K562 (cell line): Measurements from ENCODE around the gene MMP2. TPM values are rescaled to one million over a fixed set of nuclear protein-coding genes. Genes with fewer than 3 reads are reported as not detected.

Experiments
- ATAC-seq: fragments of 200-7000 bp; cut with Tn5 transposase; 3 replicates; pipeline ENCODE4 v1.9.1; 2020; ENCODE audit warnings: moderate library complexity
- BruUV-seq: library from RNA; stranded (reverse); fragments of 400-500 nt; replicated peaks from 2 replicates; lab custom pipeline; 2021; lab: Mats Ljungman, UMichigan
- CTCF ChIA-PET: fragments of 300-600 bp; formaldehyde crosslinking; extraction: SDS; loops from one replicate; lab custom pipeline; 2021; ENCODE audit warnings: low intra/inter-chr PET ratio; lab: Yijun Ruan, JAX
- POLR2A ChIA-PET: fragments of 300-600, 350-650 bp; sonication (Branson Sonifier 250); formaldehyde crosslinking; extraction: SDS; loops from one replicate; lab custom pipeline; 2021; ENCODE audit warnings: antibody characterized with exemption, inconsistent platforms; lab: Yijun Ruan, JAX
- DNase-seq, 4 experiments: peaks; one replicate each; pipeline versions ENCODE4 v3.0.0 to v3.0.0-alpha.2; 2011 to 2018; ENCODE audit warnings: low spot score in 3 of 4, mixed read lengths in 3 of 4; ENCODE audit errors: extremely low read depth in 1 of 4
- FAIRE-seq: peaks from 2 replicates; lab custom pipeline; 2011; peaks lifted over from hg19 to GRCh38; lab: Jason Lieb, UNC
- H2AFZ ChIP-seq: 2 replicates; pipeline ENCODE4 v1.6.0; 2011; ENCODE audit warnings: low read depth, low read length, control low read depth, inconsistent platforms
- H3K27ac ChIP-seq: fragments of 200-600 bp; 3 replicates; pipeline ENCODE4 v1.8.0; 2011; ENCODE audit warnings: low read depth, mild to moderate bottlenecking, control low read depth, inconsistent platforms, low read length, moderate library complexity, mixed read lengths; ENCODE audit errors: extremely low read depth
- H3K27me3 ChIP-seq, 2 experiments: fragments of 300-600 bp in 1 of 2; 2 replicates in 1 of 2; 3 replicates in 1 of 2; pipeline versions ENCODE4 v1.6.0 to v1.8.0; 2011; ENCODE audit warnings: inconsistent platforms in 2 of 2, low read length in 2 of 2, mild to moderate bottlenecking in 1 of 2, mixed read lengths in 1 of 2, moderate library complexity in 1 of 2; ENCODE audit not compliant: control insufficient read depth in 2 of 2, insufficient read depth in 2 of 2
- H3K36me3 ChIP-seq: fragments of 300-600 bp; 3 replicates; pipeline ENCODE4 v1.8.0; 2011; ENCODE audit warnings: mild to moderate bottlenecking, low read length, inconsistent platforms; ENCODE audit not compliant: control insufficient read depth, insufficient read depth
- H3K4me1 ChIP-seq, 2 experiments: fragments of 200-600 bp in 1 of 2; replicated peaks in 1 of 2; 2 replicates in 1 of 2; 3 replicates in 1 of 2; pipeline versions ENCODE4 v1.5.1 to v1.8.0; 2011; ENCODE audit warnings: inconsistent platforms in 2 of 2, low read length in 2 of 2, mild to moderate bottlenecking in 1 of 2, mixed read lengths in 1 of 2, moderate library complexity in 1 of 2; ENCODE audit not compliant: control insufficient read depth in 2 of 2, insufficient read depth in 2 of 2
- H3K4me2 ChIP-seq: 2 replicates; pipeline ENCODE4 v1.6.1; 2011; ENCODE audit warnings: low read length, control low read depth, inconsistent platforms, mixed read lengths; ENCODE audit not compliant: insufficient read depth
- H3K4me3 ChIP-seq: fragments of 200-600 bp; sonication (generic), shearing (Covaris generic); 2 replicates; pipeline ENCODE4 v1.5.1; 2016; ENCODE audit warnings: control low read depth, inconsistent platforms
- H3K79me2 ChIP-seq: fragments of 200-600 bp; 3 replicates; pipeline ENCODE4 v1.8.0; 2011; ENCODE audit warnings: low read length, inconsistent platforms; ENCODE audit not compliant: control insufficient read depth, insufficient read depth
- H3K9ac ChIP-seq, 2 experiments: 2 replicates each; pipeline versions ENCODE4 v1.6.0 to v1.6.1; 2011; ENCODE audit warnings: low read depth in 2 of 2, low read length in 2 of 2, control low read depth in 1 of 2, inconsistent platforms in 1 of 2, mild to moderate bottlenecking in 1 of 2, mixed read lengths in 1 of 2; ENCODE audit not compliant: insufficient read depth in 1 of 2
- H3K9me1 ChIP-seq: one replicate; pipeline ENCODE4 v1.6.0; 2011; ENCODE audit warnings: inconsistent platforms, mild to moderate bottlenecking, low read length, moderate library complexity; ENCODE audit not compliant: control insufficient read depth, insufficient read depth
- H3K9me3 ChIP-seq: replicated peaks from 2 replicates; pipeline ENCODE4 v1.5.1; 2011; ENCODE audit warnings: low read depth, low read length, inconsistent platforms; ENCODE audit not compliant: control insufficient read depth, insufficient read depth
- H4K20me1 ChIP-seq: replicated peaks from 2 replicates; pipeline ENCODE4 v1.6.1; 2011; ENCODE audit warnings: low read length, inconsistent platforms, mixed read lengths; ENCODE audit not compliant: control insufficient read depth, insufficient read depth
- ZNF224 ChIP-seq: sonication (generic); formaldehyde crosslinking; IDR thresholded peaks from 2 replicates; pipeline ENCODE4 v1.8.0; 2022; ENCODE audit warnings: mild to moderate bottlenecking, missing genetic modification reagents
- WGBS: fragments of 100-300 bp; shearing (Covaris generic); methylation state at CpG from one replicate; pipeline ENCODE4 v1.1.6; 2016; ENCODE audit warnings: low coverage, mixed read lengths; ENCODE audit not compliant: insufficient coverage; ENCODE audit errors: missing lambda C conversion rate; 5-methylcytosine and 5-hydroxymethylcytosine counted together
- in situ Hi-C: fragments of 300-500 bp; cut with MboI; formaldehyde crosslinking; loops from 4 replicates; pipeline ENCODE4 v1.15.0; 2018; ENCODE audit warnings: inconsistent platforms, mixed read lengths
- intact Hi-C: fragments of 100-400 bp; cut with micrococcal nuclease; formaldehyde crosslinking; loops from 2 replicates; pipeline ENCODE4 v1.14.2; 2022
- polyA plus RNA-seq, 8 experiments: library from polyadenylated mRNA; depleted of rRNA in 4 of 8; stranded (reverse) in 5 of 8; unstranded in 3 of 8; fragments of >200 nt; fragmentation: Nextera tagmentation in 2 of 8; fragmentation: Illumina TruSeq in 1 of 8; extraction: Ambion mirVana in 2 of 8; extraction: Trizol in 1 of 8; gene quantifications; 2 replicates each; pipeline versions ENCODE4 v1.2.1 to v1.2.3, GENCODE V29; 2011 to 2014; ENCODE audit warnings: inconsistent platforms in 1 of 8, missing spikeins in 1 of 8
- total RNA-seq, 7 experiments: library from RNA; depleted of rRNA in 6 of 7; stranded (reverse); fragments of >200 nt in 6 of 7; fragmentation: Illumina TruSeq in 2 of 7; extraction: Trizol in 2 of 7; gene quantifications; 2 replicates each; pipeline versions ENCODE4 v1.2.1 to v1.2.3, GENCODE V29; 2011 to 2021; ENCODE audit warnings: low replicate concordance in 1 of 7
- TF ChIP-seq, protein P1 (sequence below): fragments of 450-650 bp; IDR thresholded peaks from 2 replicates; pipeline ENCODE4 v1.6.1; 2017; ENCODE audit warnings: antibody characterized with exemption

The MMP2 gene
- total and polyA plus RNA-seq, 9 of the 15 experiments (the other 6 are each of a cell fraction or from before 2014, with no cell fraction given): 0.05 to 0.53 TPM; not detected in 7

DNA sequence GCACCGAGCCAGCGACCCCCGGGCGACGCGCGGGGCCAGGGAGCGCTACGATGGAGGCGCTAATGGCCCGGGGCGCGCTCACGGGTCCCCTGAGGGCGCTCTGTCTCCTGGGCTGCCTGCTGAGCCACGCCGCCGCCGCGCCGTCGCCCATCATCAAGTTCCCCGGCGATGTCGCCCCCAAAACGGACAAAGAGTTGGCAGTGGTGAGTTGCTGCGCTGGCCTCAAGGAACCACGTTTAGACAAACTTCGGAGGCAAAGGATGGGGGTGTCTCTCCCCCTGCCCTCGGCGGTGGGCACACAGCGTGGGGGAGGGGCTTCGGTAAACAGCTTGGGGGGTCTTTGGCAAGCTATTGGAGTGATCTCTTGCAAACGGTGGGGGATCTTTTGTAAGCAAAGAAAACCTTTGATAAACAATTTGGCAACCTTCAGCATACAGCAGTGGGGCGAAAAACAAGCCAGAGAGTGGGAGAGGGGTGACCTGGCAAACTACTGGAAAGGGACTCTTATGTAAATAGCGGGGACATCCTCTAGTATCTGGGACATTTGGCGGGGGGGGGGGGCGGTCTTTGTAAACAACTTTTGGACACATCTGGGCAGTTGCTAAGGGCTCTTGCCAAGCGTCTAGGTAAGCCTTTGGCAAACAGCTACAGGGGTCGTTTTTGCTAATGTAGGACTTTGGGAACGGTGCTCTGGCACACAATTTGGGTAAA lies 587 bp downstream of the MMP2 start:
- no peak overlapping the region for H3K9ac ChIP-seq
- H4K20me1 ChIP-seq: no peaks in the 10 kb centered on the region
- no peaks in the 10 kb centered on the region for H3K79me2 ChIP-seq
- TF ChIP-seq ZNF224 (CRISPR knock-in tag): no peak
- TF ChIP-seq, protein P1, sequence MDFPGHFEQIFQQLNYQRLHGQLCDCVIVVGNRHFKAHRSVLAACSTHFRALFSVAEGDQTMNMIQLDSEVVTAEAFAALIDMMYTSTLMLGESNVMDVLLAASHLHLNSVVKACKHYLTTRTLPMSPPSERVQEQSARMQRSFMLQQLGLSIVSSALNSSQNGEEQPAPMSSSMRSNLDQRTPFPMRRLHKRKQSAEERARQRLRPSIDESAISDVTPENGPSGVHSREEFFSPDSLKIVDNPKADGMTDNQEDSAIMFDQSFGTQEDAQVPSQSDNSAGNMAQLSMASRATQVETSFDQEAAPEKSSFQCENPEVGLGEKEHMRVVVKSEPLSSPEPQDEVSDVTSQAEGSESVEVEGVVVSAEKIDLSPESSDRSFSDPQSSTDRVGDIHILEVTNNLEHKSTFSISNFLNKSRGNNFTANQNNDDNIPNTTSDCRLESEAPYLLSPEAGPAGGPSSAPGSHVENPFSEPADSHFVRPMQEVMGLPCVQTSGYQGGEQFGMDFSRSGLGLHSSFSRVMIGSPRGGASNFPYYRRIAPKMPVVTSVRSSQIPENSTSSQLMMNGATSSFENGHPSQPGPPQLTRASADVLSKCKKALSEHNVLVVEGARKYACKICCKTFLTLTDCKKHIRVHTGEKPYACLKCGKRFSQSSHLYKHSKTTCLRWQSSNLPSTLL: no peak
- no peaks in the 10 kb centered on the region for H3K9me3 ChIP-seq
- in situ Hi-C loops (no loop called here), intact Hi-C loops (no loop called here)
- H3K9me1 ChIP-seq: no peaks in the 10 kb centered on the region
- FAIRE-seq (no peak), DNase-seq (no peak), ATAC-seq (no peak)
- no TSS peak for BruUV-seq
- H3K27me3 ChIP-seq: peaks cover 8 to 26% of the 10 kb centered on the region in 2 experiments; a peak in 4 of 5 replicates
- no peak overlapping the region for H3K4me3 ChIP-seq
- peaks cover 0 to 4% of the 10 kb centered on the region in 2 experiments; a peak in 2 of 5 replicates for H3K4me1 ChIP-seq
- no peaks in the 10 kb centered on the region for H3K36me3 ChIP-seq
- no peak overlapping the region for H3K27ac ChIP-seq
- 5% methylated on average over 22 of the region's 41 CpGs for WGBS
- CTCF ChIA-PET: no interaction called here
- POLR2A ChIA-PET: interaction anchor here (0.6 kb wide), 1 partner anchor 762 kb away, joined by 3 read pairs; no protein-coding TSS in a partner anchor
- H2AFZ ChIP-seq: no peak overlapping the region
- no peak overlapping the region for H3K4me2 ChIP-seq
